B cell (primary cell): Measurements from ENCODE around the gene KIF17. TPM values are rescaled to one million over a fixed set of nuclear protein-coding genes. Genes with fewer than 3 reads are reported as not detected.

Experiments used
- ATAC-seq: fragments of 200-7000 bp; cut with Tn5 transposase; one replicate; pipeline ENCODE4 v1.10.0; 2021; ENCODE audit warnings: low read depth, mild to moderate bottlenecking, moderate number of reproducible peaks, moderate library complexity
- CTCF ChIA-PET: fragments of 350-600 bp; sonication (Branson Sonifier 250); formaldehyde crosslinking; loops from one replicate; lab custom pipeline; 2021; ENCODE audit warnings: antibody characterized with exemption, inconsistent platforms; lab: Charles Lee
- POLR2A ChIA-PET: fragments of 350-600 bp; sonication (Branson Sonifier 250); formaldehyde crosslinking; loops from one replicate; lab custom pipeline; 2021; ENCODE audit warnings: antibody characterized with exemption; lab: Charles Lee
- DNase-seq: peaks from one replicate; pipeline ENCODE4 v3.0.0; 2013
- H2AFZ ChIP-seq: 2 replicates; pipeline ENCODE4 v1.6.1; 2012; ENCODE audit warnings: mild to moderate bottlenecking, low read depth, low read length; ENCODE audit not compliant: insufficient read depth, poor library complexity, severe bottlenecking
- H3K27ac ChIP-seq, 2 donors: 1 replicate in 1 of 2; 2 replicates in 1 of 2; pipeline ENCODE4 v1.5.1; 2012 to 2013; ENCODE audit warnings: low read length in 2 of 2, mild to moderate bottlenecking in 2 of 2, moderate library complexity in 1 of 2
- H3K27me3 ChIP-seq, 4 experiments: fragments of 200-600 bp in 1 of 4; sonication (generic) in 1 of 4; replicated peaks in 1 of 4; 1 replicate in 2 of 4; 2 replicates in 2 of 4; pipeline versions ENCODE4 v1.6.1 to v1.7.0; 2013 to 2016; ENCODE audit warnings: low read length in 3 of 4, mild to moderate bottlenecking in 2 of 4, mixed read lengths in 1 of 4, moderate library complexity in 1 of 4; ENCODE audit not compliant: insufficient read depth in 4 of 4, control insufficient read depth in 3 of 4; ENCODE audit errors: control extremely low read depth in 1 of 4
- H3K36me3 ChIP-seq, 2 experiments: replicated peaks in 1 of 2; 1 replicate in 1 of 2; 2 replicates in 1 of 2; pipeline versions ENCODE4 v1.6.1 to v1.7.1; 2013; ENCODE audit warnings: low read length in 1 of 2; ENCODE audit not compliant: insufficient read depth in 2 of 2, control insufficient read depth in 1 of 2; ENCODE audit errors: control extremely low read depth in 1 of 2, extremely low read depth in 1 of 2
- H3K4me1 ChIP-seq, 2 donors: fragments of 200-600 bp in 1 of 2; sonication (generic) in 1 of 2; 1 replicate in 1 of 2; 2 replicates in 1 of 2; pipeline versions ENCODE4 v1.5.1 to v1.6.1; 2013 to 2017; ENCODE audit warnings: low read length in 2 of 2; ENCODE audit not compliant: control insufficient read depth in 2 of 2, insufficient read depth in 2 of 2
- H3K4me2 ChIP-seq: replicated peaks from 2 replicates; pipeline ENCODE3; 2012; ENCODE audit warnings: mild to moderate bottlenecking, low read depth, low read length; ENCODE audit not compliant: poor library complexity, severe bottlenecking
- H3K4me3 ChIP-seq, 5 experiments: fragments of 200-600 bp in 1 of 5; sonication (generic) in 1 of 5; 1 replicate in 3 of 5; 2 replicates in 2 of 5; pipeline versions ENCODE4 v1.5.1 to v1.7.0; 2011 to 2016; ENCODE audit warnings: low read length in 4 of 5, mild to moderate bottlenecking in 4 of 5, low read depth in 2 of 5, control low read depth in 1 of 5, moderate library complexity in 1 of 5; ENCODE audit not compliant: insufficient read depth in 1 of 5; ENCODE audit errors: control extremely low read depth in 1 of 5, extremely low read depth in 1 of 5
- H3K79me2 ChIP-seq: fragments of 200-600 bp; sonication (generic); one replicate; pipeline ENCODE4 v1.6.0; 2016; ENCODE audit warnings: low read length; ENCODE audit not compliant: control insufficient read depth, insufficient read depth
- H3K9ac ChIP-seq: fragments of 200-600 bp; sonication (generic); 2 replicates; pipeline ENCODE4 v1.6.1; 2017; ENCODE audit warnings: mild to moderate bottlenecking, low read length, moderate library complexity
- H3K9me3 ChIP-seq, 3 donors: one replicate each; pipeline versions ENCODE4 v1.6.1 to v1.7.1; 2013; ENCODE audit warnings: low read length in 2 of 3; ENCODE audit not compliant: control insufficient read depth in 2 of 3, insufficient read depth in 1 of 3; ENCODE audit errors: control extremely low read depth in 1 of 3
- H4K20me1 ChIP-seq: 2 replicates; pipeline ENCODE4 v1.6.0; 2012; ENCODE audit warnings: mild to moderate bottlenecking, low read length; ENCODE audit not compliant: insufficient read depth, control insufficient read depth, poor library complexity, severe bottlenecking
- H3K27ac Mint-ChIP-seq: one replicate; pipeline ENCODE4 v1.8.0; 2021; ENCODE audit warnings: mixed read lengths
- H3K27me3 Mint-ChIP-seq: one replicate; pipeline ENCODE4 v1.8.0; 2021; ENCODE audit warnings: mixed read lengths
- H3K4me1 Mint-ChIP-seq: one replicate; pipeline ENCODE4 v1.8.0; 2021; ENCODE audit warnings: mixed read lengths
- H3K4me3 Mint-ChIP-seq: one replicate; pipeline ENCODE4 v1.8.0; 2021; ENCODE audit warnings: mixed read lengths
- H3K9me3 Mint-ChIP-seq: one replicate; pipeline ENCODE4 v1.8.0; 2022; ENCODE audit warnings: mixed read lengths; ENCODE audit not compliant: insufficient read depth
- CTCF ChIP-seq: fragments of 200-600 bp; IDR thresholded peaks from one replicate; pipeline ENCODE4 v1.8.0; 2022; ENCODE audit warnings: antibody characterized with exemption, mild to moderate bottlenecking
- EZH2 ChIP-seq: IDR thresholded peaks from 2 replicates; pipeline ENCODE4 v1.6.1; 2012; ENCODE audit warnings: borderline replicate concordance, low read depth, mild to moderate bottlenecking, moderate library complexity, low read length; ENCODE audit not compliant: insufficient read depth, poor library complexity, severe bottlenecking
- WGBS: methylation state at CpG from one replicate; pipeline ENCODE4 v1.1.5; 2013; ENCODE audit warnings: missing lambda C conversion rate; ENCODE audit not compliant: insufficient coverage; 5-methylcytosine and 5-hydroxymethylcytosine counted together
- intact Hi-C: fragments of 100-400 bp; cut with micrococcal nuclease; formaldehyde crosslinking; loops from one replicate; pipeline ENCODE4 v1.10.0; 2022
- polyA plus RNA-seq: library from polyadenylated mRNA; depleted of rRNA; stranded (reverse); fragments of >200 nt; gene quantifications from 2 replicates; pipeline ENCODE4 v1.2.3, GENCODE V29; 2012
- total RNA-seq, 2 donors: library from RNA; stranded (reverse); fragments of 120-200 nt in 1 of 2; gene quantifications; 1 replicate in 1 of 2; 2 replicates in 1 of 2; pipeline versions ENCODE4 v1.2.3 to v1.2.4, GENCODE V29; 2013 to 2022

The KIF17 gene
- total and polyA plus RNA-seq, 2 donors (not counting 1 experiment from before 2014, with no cell fraction given) = not detected

GRCh38 chr1:20624709-20625108, 93.1 kb downstream of the KIF17 start:
- 100% methylated on average over 1 of the region's 1 CpG for WGBS
- Mint-ChIP-seq H3K27me3 (peaks cover 33% of the 10 kb centered on the region), H3K4me1 (no peaks in the 10 kb centered on the region), H3K9me3 (peaks cover 8% of the 10 kb centered on the region), H3K4me3 (no peak overlapping the region), H3K27ac (no peak overlapping the region)
- Histone ChIP-seq H4K20me1 (no peaks in the 10 kb centered on the region), H3K27ac (no peak overlapping the region), H3K4me2 (no peak overlapping the region), H3K9ac (no peak overlapping the region), H3K4me3 (no peak overlapping the region), H3K4me1 (no peaks in the 10 kb centered on the region), H3K9me3 (no peaks in the 10 kb centered on the region), H3K79me2 (no peaks in the 10 kb centered on the region), H3K36me3 (no peaks in the 10 kb centered on the region), H3K27me3 (peaks cover 0 to 4% (median 1%) of the 10 kb centered on the region in 4 experiments), H2AFZ (no peak overlapping the region)
- DNase-seq (no peak), ATAC-seq (no peak)
- CTCF ChIA-PET = interaction anchor here (1.5 kb wide), 1 partner anchor 8 kb away, joined by 5 read pairs; no protein-coding TSS in a partner anchor
- TF ChIP-seq CTCF (no peak), EZH2 (no peak)
- intact Hi-C loops = no loop called here
- POLR2A ChIA-PET = no interaction called here

- H3K4me1 Mint-ChIP-seq = no peaks in the 10 kb centered on the region
- H3K27ac Mint-ChIP-seq = no peak overlapping the region
- no peaks in the 10 kb centered on the region for H3K9me3 Mint-ChIP-seq
- 86% methylated on average over 3 of the region's 6 CpGs for WGBS
- Histone ChIP-seq H3K9ac (no peak overlapping the region), H3K4me2 (no peak overlapping the region), H3K79me2 (no peaks in the 10 kb centered on the region), H2AFZ (no peak overlapping the region), H3K4me3 (no peak overlapping the region), H4K20me1 (no peaks in the 10 kb centered on the region), H3K36me3 (no peaks in the 10 kb centered on the region), H3K4me1 (no peaks in the 10 kb centered on the region), H3K27ac (no peak overlapping the region), H3K27me3 (peaks cover 0 to 5% (median 0%) of the 10 kb centered on the region in 4 experiments), H3K9me3 (no peaks in the 10 kb centered on the region)
- TF ChIP-seq EZH2 (no peak), CTCF (no peak)
- ATAC-seq (no peak), DNase-seq (no peak)
- H3K4me3 Mint-ChIP-seq = no peak overlapping the region
- intact Hi-C loops = no loop called here
- ChIA-PET POLR2A (no interaction called here), CTCF (interaction anchor here (0.7 kb wide), 1 partner anchor 118 kb away, joined by 3 read pairs; no protein-coding TSS in a partner anchor)
- peaks cover 18% of the 10 kb centered on the region for H3K27me3 Mint-ChIP-seq
These were observed 96.8 kb downstream of the KIF17 start for GRCh38 chr1:20621012-20621411.
